Activated CD4-positive, alpha-beta memory T cell treated with anti-CD3 and anti-CD28 coated beads, Interleukin-2, amount 10 ng/mL, durations not matched to agents 7 days and 5 days (primary cell): ENCODE measurements around the gene CHRNA10. TPM values are rescaled to one million over a fixed set of nuclear protein-coding genes. Genes with fewer than 3 reads are reported as not detected.

Experiments
- CTCF ChIA-PET: fragments of 350-600 bp; sonication (Branson Sonifier 250); formaldehyde crosslinking; loops from one replicate; lab custom pipeline; 2021; ENCODE audit warnings: antibody characterized with exemption, inconsistent platforms; lab: Charles Lee
- POLR2A ChIA-PET: fragments of 350-600 bp; sonication (Branson Sonifier 250); formaldehyde crosslinking; loops from one replicate; lab custom pipeline; 2021; ENCODE audit warnings: antibody characterized with exemption; lab: Charles Lee
- DNase-seq: peaks from one replicate; pipeline ENCODE4 v3.0.0-alpha.2; 2020
- H3K27ac Mint-ChIP-seq: one replicate; pipeline ENCODE4 v1.8.0; 2021; ENCODE audit warnings: mild to moderate bottlenecking, mixed read lengths
- H3K27me3 Mint-ChIP-seq: one replicate; pipeline ENCODE4 v1.8.0; 2021; ENCODE audit warnings: mixed read lengths
- H3K36me3 Mint-ChIP-seq: one replicate; pipeline ENCODE4 v1.8.0; 2021; ENCODE audit warnings: low read depth, mixed read lengths
- H3K4me1 Mint-ChIP-seq: one replicate; pipeline ENCODE4 v1.8.0; 2021; ENCODE audit warnings: mixed read lengths
- H3K4me3 Mint-ChIP-seq: one replicate; pipeline ENCODE4 v1.8.0; 2021; ENCODE audit warnings: mild to moderate bottlenecking, mixed read lengths
- H3K9me3 Mint-ChIP-seq: one replicate; pipeline ENCODE4 v1.8.0; 2021; ENCODE audit warnings: mixed read lengths
- total RNA-seq, 2 experiments: library from RNA; stranded (reverse); gene quantifications; one replicate each; pipeline ENCODE4 v1.2.3, GENCODE V29; 2021

The CHRNA10 gene
- total RNA-seq, 2 experiments from 2014 or later = 1.5 to 1.6 TPM

DNA sequence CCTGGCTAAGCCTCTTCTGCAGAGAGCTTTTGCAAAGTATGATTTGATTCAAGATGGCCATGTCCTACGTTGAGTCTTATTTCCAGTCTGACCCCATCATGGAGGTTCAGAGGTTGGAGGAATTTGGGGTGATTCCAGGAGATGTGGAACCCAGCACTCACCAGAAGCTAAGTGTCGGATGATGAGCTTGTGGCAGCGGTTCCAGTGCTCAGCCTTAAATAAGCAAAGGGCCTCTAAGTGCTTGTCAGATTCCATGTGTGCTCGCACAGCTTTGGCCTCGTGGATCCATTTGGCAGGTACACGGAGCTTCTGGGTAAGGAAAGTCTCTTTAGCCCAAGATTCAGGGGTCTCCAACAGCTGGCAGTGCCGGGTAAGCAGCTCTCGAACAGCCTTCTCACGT lies 11.9 kb upstream of the CHRNA10 start:
- Mint-ChIP-seq H3K9me3 (no peaks in the 10 kb centered on the region), H3K27ac (no peak overlapping the region), H3K27me3 (no peaks in the 10 kb centered on the region), H3K4me3 (no peak overlapping the region), H3K36me3 (peaks cover 80% of the 10 kb centered on the region), H3K4me1 (peaks cover 6% of the 10 kb centered on the region)
- POLR2A ChIA-PET = no interaction called here
- CTCF ChIA-PET = interaction anchor here (1.6 kb wide), 1 partner anchor 504 kb away, joined by 3 read pairs; no protein-coding TSS in a partner anchor
- DNase-seq = no peak

DNA sequence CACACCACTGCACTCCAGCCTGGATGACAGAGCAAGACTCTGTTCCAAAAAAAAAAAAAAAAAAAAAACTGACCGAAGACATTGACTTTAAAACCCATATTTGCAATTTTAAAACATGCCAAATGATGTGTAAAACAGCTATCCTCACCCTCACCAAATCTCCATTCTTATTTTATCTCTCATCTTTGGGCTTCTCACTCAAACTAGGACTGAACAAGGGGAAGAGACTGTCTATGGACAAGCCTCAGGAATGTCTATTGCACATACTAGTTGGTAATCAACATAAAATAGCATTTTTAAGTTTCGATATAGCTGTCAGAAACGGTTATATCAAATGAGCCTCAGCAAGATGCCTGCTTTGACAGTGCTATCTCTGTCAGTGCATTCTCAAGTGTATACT lies 7.9 kb upstream of the CHRNA10 start:
- Mint-ChIP-seq H3K4me1 (peaks cover 6% of the 10 kb centered on the region), H3K4me3 (no peak overlapping the region), H3K9me3 (no peaks in the 10 kb centered on the region), H3K27ac (no peak overlapping the region), H3K27me3 (no peaks in the 10 kb centered on the region), H3K36me3 (peaks cover 82% of the 10 kb centered on the region)
- POLR2A ChIA-PET = no interaction called here
- DNase-seq = no peak
- CTCF ChIA-PET = no interaction called here

DNA sequence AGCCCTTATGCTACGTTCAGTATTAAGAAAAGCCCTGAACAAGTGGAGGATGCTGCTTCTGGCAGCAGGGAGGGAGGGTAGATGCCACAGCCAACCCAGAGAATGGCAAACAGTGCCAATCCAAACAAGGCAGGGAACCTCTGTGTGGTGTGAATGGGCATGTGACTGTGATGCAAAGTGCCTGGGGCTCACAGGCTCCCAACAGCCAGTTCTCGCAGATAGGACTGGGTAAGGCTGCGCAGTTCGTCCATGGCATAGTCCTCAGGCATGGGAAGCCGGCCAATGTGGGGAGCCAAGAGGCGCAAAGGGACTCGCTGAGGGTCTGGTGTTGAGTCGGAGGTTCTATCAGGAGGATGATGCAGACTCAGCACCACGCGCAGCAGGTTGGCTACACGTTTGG lies 4.8 kb upstream of the CHRNA10 start:
- ChIA-PET POLR2A (no interaction called here), CTCF (no interaction called here)
- no peaks in the 10 kb centered on the region for H3K4me1 Mint-ChIP-seq
- no peak for DNase-seq
- no peak overlapping the region for H3K4me3 Mint-ChIP-seq
- no peaks in the 10 kb centered on the region for H3K9me3 Mint-ChIP-seq
- H3K27me3 Mint-ChIP-seq = no peaks in the 10 kb centered on the region
- no peak overlapping the region for H3K27ac Mint-ChIP-seq
- H3K36me3 Mint-ChIP-seq = peaks cover 73% of the 10 kb centered on the region

DNA sequence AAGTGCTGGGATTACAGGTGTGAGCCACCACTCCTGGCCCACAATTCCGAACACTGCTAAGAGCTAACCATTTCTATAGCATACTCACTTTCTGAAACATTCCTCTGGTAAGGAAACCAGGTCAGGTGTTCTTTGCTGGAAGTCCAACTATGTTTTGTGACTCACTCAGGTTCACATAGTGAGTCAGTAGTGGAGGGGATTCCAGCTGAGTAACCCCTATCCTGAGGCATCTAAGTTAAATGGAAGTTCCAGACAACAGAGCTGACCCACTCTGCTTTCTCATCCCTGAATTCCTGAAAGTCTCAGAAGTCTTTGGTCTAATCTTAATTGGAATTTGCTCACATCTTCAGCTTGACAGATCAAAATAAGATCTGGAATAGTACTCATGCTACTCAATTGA lies 3.0 kb upstream of the CHRNA10 start:
- Mint-ChIP-seq H3K4me1 (no peaks in the 10 kb centered on the region), H3K36me3 (peaks cover 69% of the 10 kb centered on the region), H3K9me3 (no peaks in the 10 kb centered on the region), H3K4me3 (no peak overlapping the region), H3K27ac (no peak overlapping the region), H3K27me3 (no peaks in the 10 kb centered on the region)
- CTCF ChIA-PET = no interaction called here
- POLR2A ChIA-PET = no interaction called here
- DNase-seq = no peak

DNA sequence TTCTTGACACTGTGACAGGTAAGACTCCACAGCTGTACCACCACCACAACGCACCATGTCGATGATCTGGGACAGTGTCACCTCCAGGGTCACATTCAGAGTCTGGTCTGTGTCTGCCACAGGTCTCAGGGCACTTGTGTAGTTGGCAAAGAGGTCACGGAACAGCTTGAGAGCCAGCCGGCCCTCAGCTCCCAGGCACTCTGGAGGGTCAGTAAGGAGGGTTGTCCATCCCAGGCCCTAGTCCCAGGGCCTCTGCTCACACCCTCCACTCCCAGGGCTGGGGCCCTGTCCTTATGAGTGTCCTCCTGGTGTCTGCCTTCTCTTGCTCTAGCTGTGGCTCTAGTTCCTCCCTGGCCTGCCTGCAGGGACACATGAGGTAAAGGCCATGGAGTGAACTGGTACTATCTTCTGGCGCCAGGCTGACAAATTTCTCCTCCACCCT lies 1.4 kb downstream of the CHRNA10 start:
- POLR2A ChIA-PET = no interaction called here
- CTCF ChIA-PET = no interaction called here
- no peak overlapping the region for H3K4me3 Mint-ChIP-seq
- H3K4me1 Mint-ChIP-seq = no peaks in the 10 kb centered on the region
- DNase-seq = no peak
- no peaks in the 10 kb centered on the region for H3K27me3 Mint-ChIP-seq
- no peak overlapping the region for H3K27ac Mint-ChIP-seq
- H3K36me3 Mint-ChIP-seq = peaks cover 39% of the 10 kb centered on the region
- H3K9me3 Mint-ChIP-seq = no peaks in the 10 kb centered on the region

DNA sequence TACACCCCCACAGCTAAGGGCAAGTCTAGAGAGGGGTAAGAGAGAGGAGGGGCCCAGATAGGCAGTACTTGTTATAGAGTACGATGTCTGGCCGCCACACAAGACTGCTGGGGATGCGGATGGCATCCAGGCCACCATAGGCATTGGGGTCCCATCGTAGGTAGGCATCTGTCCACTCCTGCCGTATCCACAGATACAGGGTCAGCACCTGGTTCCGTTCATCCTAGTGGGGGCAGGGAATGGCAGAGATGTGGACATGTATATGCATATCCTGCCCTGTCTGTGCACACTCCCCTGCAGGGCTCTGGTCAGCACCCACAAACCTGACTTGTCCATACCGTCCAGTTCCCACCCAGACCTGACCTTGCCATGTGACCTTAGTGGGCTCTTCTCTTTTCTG lies 2.1 kb downstream of the CHRNA10 start:
- H3K4me3 Mint-ChIP-seq = no peak overlapping the region
- ChIA-PET CTCF (no interaction called here), POLR2A (interaction anchor here (1.0 kb wide), 1 partner anchor 66 kb away, joined by 3 read pairs; no protein-coding TSS in a partner anchor)
- no peak overlapping the region for H3K27ac Mint-ChIP-seq
- H3K27me3 Mint-ChIP-seq = no peaks in the 10 kb centered on the region
- peaks cover 37% of the 10 kb centered on the region for H3K36me3 Mint-ChIP-seq
- H3K9me3 Mint-ChIP-seq = no peaks in the 10 kb centered on the region
- no peak for DNase-seq
- no peaks in the 10 kb centered on the region for H3K4me1 Mint-ChIP-seq

DNA sequence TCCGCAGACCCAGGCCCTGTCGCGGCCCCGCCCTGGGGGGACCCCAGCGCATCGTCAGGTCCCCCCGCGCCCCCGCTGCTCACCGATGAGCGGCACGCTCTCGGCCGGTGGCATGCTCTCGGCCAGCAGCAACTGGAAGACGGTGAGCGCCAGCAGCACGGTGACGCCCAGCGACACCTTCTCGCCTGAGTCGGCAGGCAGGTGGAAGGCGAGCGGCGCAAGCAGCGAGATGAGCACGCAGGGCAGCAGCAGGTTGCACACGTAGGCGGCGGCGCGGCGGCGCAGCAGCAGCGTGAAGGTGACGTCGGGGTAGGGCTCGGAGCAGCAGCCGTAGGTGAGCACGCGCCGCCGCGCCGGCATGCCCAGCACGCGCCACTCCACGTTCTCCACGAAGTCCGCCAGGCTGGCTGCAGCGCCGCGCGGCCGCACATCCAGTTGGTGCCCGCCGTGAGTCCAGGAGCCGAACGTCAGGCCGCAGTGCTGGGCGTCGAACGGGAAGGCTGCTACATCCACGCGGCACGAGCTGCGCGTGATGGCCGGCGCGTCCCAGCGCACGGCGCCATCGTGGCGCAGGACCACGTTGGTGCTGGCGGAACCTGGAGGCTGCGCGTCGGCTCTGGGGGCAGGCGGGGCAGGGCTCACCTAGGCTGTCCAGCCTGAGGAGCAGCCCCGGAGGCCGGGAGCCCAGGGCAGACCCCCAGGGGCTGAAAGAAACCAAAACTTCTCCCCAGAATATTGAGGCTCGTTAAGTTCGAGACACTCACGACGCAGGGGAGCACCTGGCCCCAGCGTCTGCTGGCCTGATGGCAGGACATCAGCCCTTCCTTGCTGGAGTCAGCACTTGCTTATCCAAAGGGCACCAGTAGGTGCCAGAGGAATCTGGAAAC lies 3.8 kb downstream of the CHRNA10 start:
- Mint-ChIP-seq H3K27ac (no peak overlapping the region), H3K27me3 (no peaks in the 10 kb centered on the region), H3K9me3 (no peaks in the 10 kb centered on the region), H3K4me1 (no peaks in the 10 kb centered on the region), H3K36me3 (peaks cover 30% of the 10 kb centered on the region), H3K4me3 (no peak overlapping the region)
- DNase-seq = no peak
- CTCF ChIA-PET = no interaction called here
- POLR2A ChIA-PET = no interaction called here

DNA sequence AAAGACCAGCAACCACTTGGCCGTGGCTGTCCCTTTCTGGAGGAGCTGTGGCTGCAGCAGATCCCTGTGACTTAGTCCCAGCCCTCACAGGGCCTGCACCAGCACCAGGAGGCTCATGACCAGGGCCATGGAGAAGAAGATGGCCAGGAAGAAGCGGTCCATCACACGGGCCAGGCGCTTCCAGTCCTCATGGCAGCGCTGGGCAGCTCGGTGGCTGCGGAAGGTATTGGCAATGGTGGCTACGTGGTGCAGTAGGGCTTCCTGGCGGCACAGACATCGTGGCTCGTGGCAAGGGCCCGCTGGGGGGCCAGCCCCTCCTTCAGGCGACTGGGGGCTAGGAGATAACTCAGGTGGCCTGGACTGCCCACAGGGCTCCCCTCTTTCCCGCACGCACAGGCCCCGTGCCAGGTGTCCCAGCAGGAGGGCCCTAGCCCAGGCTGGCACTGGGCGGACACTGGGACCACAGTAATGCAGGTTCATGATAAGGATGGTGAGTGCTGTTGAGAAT lies 5.1 kb downstream of the CHRNA10 start:
- Mint-ChIP-seq H3K27me3 (no peaks in the 10 kb centered on the region), H3K36me3 (peaks cover 25% of the 10 kb centered on the region), H3K9me3 (no peaks in the 10 kb centered on the region), H3K4me3 (no peak overlapping the region), H3K27ac (no peak overlapping the region), H3K4me1 (no peaks in the 10 kb centered on the region)
- ChIA-PET CTCF (no interaction called here), POLR2A (no interaction called here)
- no peak for DNase-seq

DNA sequence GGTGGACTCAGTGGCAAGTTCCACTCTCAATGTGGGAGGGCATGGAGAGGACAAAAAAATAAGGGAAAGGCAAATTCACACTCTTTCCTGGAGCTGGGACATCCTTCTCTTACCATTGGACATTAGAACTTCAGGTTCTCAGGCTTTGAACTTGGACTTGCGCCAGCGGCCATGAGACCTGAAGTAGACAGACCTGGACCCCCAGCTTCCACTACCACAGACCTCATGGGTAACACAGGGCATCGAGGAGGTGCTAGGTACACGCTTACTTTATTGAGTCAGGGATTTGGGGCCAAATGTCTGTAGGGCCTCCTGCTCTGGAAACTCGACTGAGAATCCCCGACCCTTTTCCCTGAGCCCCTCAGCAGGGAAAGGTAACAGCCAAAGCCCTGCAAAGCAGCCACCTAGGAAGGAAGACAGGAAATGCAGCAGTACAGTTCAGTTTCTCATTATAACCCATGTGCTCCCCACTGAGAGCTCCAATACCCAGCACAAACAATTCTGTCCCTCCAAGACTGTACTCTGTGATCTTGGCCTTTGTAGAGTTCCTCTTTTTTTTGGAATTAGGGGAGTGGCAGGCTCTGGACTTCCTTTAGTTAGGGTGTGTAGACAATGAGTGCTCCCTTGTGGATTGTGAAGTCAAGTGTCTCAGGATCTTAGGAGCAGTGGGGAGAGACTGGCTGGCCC lies 5.7 kb downstream of the CHRNA10 start:
- Mint-ChIP-seq H3K9me3 (no peaks in the 10 kb centered on the region), H3K36me3 (peaks cover 24% of the 10 kb centered on the region), H3K27ac (no peak overlapping the region), H3K4me1 (no peaks in the 10 kb centered on the region), H3K4me3 (no peak overlapping the region), H3K27me3 (no peaks in the 10 kb centered on the region)
- DNase-seq = no peak
- ChIA-PET POLR2A (no interaction called here), CTCF (no interaction called here)

DNA sequence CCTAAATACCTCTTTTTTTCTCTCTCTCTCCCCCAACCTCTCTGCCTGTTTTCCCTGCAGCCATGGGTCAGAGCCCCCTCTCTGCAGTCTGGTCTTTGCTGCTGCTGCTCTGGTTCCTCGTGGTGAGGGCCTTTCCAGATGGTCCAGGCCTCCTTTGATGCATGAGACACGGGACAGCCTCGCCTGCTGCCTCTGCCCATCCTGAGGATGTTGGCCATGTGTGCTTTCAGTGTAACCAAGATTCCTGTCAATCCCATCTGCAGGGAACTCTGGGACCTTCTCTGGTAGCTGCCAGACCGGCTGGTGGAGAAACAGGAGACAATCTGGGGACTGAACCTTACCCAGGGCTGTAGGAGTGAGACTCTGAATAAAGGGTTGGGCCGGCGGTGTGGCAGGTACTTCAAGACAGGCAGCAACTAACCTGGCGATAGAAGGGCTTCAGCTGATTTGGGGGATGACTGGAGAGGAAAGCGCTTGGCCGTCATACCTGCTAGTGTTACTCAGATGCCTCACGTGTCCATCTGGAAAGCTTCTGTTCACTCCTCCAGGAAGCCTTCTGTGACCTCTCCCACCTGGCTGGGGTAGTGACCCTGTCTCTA lies 7.1 kb downstream of the CHRNA10 start:
- ChIA-PET POLR2A (no interaction called here), CTCF (interaction anchor here (0.5 kb wide), 1 partner anchor 37 kb away, joined by 4 read pairs; no protein-coding TSS in a partner anchor)
- H3K27me3 Mint-ChIP-seq = no peaks in the 10 kb centered on the region
- H3K4me1 Mint-ChIP-seq = no peaks in the 10 kb centered on the region
- peaks cover 12% of the 10 kb centered on the region for H3K36me3 Mint-ChIP-seq
- no peak overlapping the region for H3K27ac Mint-ChIP-seq
- no peak for DNase-seq
- no peaks in the 10 kb centered on the region for H3K9me3 Mint-ChIP-seq
- no peak overlapping the region for H3K4me3 Mint-ChIP-seq

DNA sequence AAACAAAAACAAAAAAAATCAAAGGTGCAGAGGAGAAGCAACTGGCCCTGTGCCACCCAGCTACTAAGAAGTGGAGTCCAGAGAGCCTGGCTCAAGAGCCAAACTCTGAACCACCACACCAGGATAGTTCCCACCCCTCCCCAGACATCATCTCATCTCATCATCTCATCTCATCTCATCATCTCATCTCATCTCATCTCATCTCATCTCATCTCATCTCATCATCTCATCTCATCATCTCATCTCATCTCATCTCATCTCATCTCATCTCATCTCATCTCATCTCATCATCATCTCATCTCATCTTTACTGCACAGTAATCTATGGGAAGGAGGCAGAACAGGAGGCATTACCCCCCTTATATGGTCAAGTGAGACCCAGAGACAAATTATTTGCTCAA lies 8.3 kb downstream of the CHRNA10 start:
- Mint-ChIP-seq H3K4me1 (no peaks in the 10 kb centered on the region), H3K4me3 (no peak overlapping the region), H3K27me3 (peaks cover 6% of the 10 kb centered on the region), H3K36me3 (peaks cover 12% of the 10 kb centered on the region), H3K27ac (no peak overlapping the region), H3K9me3 (no peaks in the 10 kb centered on the region)
- CTCF ChIA-PET = no interaction called here
- no peak for DNase-seq
- POLR2A ChIA-PET = no interaction called here

DNA sequence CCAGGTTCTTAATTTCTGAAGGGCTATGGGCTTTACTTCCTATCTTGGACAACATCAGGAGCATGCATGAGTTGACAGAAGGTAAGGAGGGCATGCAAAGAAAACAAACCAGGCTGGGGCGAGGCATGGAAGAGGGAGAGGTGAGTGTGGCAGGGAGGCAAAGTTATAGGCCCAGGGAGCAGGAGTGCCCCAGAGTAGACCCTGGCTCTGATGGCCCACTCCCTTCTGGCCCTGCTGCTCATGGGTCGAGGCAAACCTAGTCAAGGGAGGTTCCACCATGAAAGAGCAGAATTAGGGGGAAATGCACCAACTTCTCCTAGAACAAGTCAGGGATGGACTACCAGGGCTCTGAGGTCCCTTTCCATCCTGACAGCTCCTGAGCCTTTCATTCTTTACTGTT lies 10.2 kb downstream of the CHRNA10 start:
- CTCF ChIA-PET = no interaction called here

More for the DNA sequence above, 10.2 kb downstream of the CHRNA10 start:
- Mint-ChIP-seq H3K27me3 (peaks cover 8% of the 10 kb centered on the region), H3K4me1 (no peaks in the 10 kb centered on the region), H3K9me3 (no peaks in the 10 kb centered on the region), H3K27ac (no peak overlapping the region), H3K36me3 (peaks cover 12% of the 10 kb centered on the region), H3K4me3 (no peak overlapping the region)
- POLR2A ChIA-PET = no interaction called here
- DNase-seq = no peak
